NCI-H1417 (cell line): Measurements from ENCODE around the gene DCBLD2.
A peak's percentile ranks its signal among the peaks of the same experiment; 100 is the strongest.

Source experiments
- DNase-seq, 3 experiments: peaks; one replicate each; lab custom pipeline; 2025; lab: John Stamatoyannopoulos, UW

The DCBLD2 gene

DNA sequence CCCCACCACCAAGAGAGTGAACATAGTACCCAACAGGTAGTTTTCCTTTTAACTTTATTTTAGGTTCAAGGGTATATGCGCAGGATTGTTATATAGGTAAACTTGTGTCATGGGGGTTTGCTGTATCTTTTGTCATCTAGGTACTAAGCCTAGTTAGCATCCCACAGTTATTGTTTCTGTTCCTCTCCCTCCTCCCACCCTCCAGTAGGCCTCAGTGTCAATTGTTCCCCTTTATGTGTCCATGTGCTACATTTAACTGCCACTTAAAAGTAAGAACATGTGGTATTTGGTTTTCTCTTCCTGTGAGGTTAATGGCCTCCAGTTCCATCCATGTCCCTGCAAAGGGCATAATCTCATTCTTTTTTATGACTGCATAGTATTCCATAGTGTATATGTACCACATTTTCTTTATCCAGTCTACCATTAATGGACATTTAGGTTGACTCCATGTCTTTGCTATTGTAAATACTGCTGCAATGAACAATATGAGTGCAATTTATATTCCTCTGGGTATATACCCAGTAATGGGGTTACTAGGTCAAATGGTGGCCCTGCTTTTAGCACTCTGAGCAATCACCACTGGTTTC, 72.2 kb downstream of the DCBLD2 start:
- no peak for DNase-seq

DNA sequence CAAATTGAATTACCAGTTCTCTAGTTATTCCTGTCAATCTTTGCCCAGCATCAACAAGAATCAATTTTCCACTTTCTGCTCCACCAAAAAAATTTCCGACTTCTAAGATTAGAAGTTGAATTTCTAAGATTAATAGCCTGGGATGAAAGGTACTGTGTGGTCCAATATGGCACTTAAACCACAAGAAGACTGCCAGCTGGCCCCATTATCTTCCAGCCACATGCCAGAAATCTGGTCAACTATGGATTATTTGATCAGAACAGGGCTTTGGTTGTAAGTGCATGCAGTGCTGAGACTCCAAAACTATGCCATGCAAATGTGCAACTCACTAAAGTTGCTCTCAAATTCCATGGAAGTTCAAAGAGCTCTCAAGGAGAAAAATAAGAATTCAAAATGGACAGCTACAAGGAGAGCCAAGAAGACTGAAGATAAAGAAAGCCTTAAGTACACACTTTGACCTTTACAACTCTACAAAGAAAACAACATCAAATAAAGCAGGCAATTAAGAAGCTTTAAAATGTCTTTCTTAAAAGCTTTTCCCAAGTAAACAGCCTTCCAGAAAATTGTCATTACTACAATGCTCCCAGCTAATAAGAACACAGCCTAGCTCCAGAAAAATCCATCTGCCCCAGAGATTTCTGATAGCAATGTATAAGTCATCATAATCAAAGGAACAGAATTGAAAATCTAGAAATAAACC, 74.1 kb downstream of the DCBLD2 start:
- DNase-seq = no peak

DNA sequence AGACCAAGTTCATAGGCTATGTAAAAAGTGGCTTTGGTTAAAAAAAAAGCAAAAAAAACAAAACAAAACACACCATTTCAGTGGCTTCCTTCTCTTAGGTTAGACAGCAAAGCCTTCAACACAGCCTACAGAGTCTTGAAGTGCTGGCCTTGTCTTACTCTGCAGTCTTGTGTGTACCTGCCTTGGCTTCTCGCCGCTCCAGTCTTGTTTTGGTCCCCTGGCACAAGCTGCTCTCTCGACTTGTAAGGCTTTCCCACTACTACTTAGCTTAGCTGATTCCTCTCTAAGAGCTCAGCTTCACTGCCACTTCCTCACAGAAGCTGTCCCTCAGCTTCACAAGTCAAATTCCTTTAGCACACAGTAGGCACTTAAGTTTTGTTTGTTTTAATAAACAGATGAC, 75.4 kb downstream of the DCBLD2 start:
- DNase-seq = no peak

DNA sequence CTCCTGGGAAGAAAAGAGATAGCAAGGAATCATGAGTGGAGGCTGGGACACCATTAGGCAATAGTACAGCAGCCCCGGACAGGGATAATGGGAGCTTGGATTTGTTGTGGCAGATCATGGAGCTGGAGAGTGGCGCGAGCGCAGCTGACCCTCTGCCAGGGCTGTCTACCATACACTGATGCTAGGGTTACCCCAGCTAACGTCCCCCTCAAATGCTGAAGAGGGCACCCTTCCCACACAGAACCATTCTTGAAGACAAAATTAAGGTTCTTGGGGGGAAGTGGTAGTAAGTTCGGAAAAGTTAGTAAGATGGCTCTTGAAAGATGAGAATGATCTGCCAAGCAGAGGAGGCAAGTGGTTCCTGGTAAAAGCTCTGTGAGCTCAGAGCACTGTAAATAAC, 77.2 kb downstream of the DCBLD2 start:
- DNase-seq = no peak

DNA sequence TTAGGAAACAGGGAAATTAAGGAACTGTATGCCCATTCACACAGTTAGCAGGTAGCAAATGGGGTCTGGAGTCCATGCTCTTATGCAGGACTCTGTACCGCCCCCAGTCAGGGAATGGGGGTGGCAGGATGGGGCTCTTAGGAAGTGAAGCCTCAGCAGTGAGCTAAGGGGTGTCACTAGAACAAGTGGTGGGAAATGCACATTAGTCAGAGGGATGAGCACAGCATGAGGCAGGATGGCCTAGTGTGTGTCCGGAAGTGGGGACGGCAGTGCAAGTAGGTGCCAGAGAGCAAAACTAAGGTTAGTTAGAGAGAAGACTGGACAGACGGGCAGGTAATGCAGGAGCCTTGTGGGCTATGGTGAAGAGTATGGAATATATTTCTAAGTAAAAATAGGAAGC, 77.7 kb downstream of the DCBLD2 start:
- no peak for DNase-seq

DNA sequence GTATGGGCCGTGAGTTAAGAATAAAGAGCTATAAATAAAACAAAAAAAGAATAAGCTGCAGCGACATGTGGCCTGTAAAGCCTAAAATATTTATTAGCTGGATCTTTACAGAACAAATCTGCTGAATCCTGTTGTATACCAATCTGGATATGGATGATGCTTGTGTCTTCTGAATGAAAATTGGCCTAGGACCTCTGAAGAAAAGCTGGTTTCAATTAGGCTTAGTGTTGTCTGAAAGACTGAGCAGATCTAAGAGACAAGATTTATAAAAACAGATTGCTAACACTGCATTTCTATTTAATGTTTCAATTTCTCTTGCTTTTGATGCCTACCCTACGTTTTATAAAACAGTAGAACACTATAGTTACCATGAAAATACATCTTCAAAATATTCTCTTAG, 80.4 kb downstream of the DCBLD2 start:
- no peak for DNase-seq

DNA sequence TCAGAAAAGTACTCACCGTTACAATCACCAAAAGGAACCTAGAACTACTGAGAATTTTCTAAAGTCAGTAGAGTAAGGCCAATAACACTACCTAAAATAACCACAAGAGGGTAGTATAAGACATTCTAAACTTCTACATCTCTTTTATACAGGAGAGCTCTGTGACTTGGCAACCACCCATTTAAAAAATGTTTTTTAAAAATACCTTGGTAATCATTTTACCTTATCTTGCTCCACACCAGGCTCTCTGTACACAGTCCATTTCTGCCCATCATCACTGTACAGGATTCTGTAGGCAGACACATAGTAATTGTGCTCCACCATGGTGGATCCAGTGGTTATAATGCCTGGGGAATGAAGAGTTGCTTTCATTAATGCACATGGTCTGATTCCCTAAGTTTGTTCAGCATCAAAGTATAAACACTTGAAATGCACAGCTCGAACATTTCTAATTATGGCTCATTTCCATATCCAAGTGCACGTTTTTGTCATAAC, 83.9 kb downstream of the DCBLD2 start:
- peak; percentile 26 to 68 (median 48) for DNase-seq

DNA sequence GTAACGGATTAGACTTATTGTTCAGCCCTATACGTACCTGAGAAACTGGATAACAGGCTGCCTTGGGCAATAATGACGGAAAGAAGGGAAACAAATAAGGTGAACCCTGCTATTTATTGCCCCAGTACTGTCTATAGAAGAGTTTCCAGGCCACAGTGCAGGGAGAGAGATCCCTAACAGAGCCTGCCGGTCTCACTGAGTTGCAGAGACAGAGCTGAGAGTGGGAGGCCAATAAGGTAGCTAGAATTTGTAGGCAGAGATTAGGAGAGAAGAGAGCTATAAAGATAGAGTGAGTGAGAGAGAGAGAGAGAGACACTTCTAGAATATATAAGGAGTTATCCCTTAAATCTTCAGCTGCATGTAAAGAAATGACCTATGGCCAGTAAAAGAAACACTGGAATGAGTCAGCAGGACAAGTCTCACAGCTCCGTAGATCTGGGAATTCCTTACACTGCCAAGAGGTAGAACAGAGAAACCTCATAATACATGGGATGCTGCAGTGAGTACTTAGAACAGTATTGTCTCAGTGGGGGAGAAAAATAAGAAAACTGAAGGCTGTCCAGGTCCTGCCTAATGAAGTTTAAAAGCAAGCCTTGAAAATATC, 86.6 kb downstream of the DCBLD2 start:
- DNase-seq = no peak

DNA sequence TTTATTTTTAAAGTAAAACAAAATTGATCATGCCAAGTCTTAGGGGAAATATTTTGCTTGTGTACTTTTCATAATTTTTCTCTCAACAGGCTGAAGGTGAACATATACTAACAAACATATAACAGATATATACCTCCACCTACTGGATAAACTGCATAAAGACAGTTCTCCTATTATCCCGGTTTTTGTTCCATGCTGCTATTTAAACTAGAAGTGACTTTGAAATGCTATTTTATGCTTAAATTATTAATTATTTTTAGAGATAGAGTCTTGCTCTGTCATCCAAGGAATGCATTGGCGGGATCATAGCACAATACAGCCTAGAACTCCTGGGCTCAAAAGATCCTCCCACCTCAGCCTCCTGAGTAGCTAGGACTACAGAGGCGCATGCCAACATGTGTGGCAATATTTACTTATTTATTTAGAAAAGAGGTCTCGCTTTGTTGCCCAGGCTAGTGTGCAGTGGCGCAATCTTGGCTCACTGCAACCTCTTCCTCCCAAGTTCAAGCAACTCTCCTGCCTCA, 88.6 kb downstream of the DCBLD2 start:
- peak in 2 of 3 experiments; percentile 31 to 49 for DNase-seq

DNA sequence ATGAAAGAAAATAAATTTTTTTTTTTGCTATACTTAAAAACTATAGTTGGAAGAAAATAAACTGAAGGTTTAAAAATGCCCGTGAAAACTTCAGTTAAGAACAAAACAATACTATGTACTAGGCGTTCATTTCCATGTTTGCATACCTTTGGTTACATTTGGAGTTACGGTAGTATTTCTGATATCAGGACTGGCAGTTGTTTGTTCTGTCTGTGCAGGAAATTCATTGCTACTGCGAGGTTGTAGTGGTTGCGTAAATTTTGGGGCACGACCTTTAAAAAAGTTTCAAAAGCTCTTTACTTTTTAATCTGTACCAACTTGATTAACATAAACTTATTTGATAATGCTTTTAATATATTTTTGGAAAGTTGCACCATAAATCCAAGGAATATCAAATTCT, 90.4 kb downstream of the DCBLD2 start:
- DNase-seq = no peak

DNA sequence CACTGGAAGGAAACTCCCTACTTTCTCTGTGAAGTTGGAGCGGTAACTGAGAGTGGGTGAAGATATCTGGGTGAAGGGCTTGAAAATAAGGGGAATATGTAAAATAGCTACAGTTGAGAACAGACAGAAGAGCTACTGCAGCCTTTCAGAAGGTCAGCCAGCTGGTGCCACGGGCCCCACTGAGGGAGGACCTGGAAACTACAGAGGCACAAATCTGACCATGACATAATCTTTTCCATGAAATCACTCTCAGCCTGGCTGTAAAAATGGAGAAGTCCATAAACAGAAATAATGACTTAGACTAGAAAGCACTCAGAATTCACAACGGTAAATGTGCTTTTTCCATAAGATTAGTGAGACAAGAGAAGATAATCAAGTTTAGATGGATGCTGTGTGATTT, 91.9 kb downstream of the DCBLD2 start:
- DNase-seq = no peak

DNA sequence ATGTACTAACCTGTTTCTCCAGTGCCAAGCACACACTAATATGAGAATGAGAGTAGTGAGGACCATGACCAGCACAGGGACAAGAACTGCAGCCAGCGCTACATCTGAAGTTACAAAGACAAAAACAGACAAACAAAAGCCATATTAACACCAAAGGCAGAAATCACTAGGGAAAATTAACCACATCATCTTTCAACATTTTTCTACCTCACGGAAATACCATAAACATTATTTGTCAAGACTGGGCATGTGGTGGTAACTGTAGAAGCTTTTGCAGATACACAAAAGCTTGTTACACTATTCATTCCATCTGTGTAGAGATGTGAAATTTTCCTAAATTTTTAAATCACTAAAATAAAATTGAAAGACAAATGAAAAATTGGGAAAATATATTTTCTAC, 93.4 kb downstream of the DCBLD2 start:
- DNase-seq = no peak

DNA sequence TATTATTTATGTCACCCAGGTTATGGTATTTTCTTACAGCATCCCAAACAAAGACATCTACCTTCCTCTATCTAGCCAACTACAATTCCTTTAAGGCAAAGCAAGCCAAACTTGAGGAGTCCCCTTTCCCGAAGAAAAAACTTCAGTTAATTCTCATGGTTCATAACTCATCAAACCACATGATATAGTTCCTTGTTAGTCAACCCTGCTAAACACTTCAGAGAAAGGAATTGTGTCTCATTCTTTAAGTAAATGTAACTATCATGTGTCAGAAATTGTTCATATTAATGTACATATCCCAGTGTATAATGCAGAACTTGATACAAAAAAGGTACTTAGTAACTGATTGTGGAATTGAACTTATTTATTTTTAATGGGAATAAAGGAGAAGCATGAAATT, 93.9 kb downstream of the DCBLD2 start:
- no peak for DNase-seq

DNA sequence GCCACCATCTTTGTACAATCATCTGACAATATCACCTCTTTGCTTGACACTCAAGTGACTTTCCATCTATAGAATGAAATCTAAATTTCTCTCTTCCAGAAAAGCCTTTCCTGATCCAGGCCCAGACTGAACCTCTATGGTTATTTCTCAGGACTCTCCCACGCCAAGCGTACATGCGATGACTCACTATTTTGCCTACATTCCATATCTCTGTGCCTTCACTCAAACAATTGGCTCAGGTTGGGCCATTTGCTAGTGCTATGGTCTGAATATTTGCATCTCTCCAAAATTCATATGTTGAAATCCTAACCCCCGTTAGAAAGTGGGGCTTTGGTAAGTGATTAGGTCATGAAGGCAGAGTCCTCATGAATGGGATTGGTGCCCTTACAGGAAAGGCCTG, 94.5 kb downstream of the DCBLD2 start:
- no peak for DNase-seq

DNA sequence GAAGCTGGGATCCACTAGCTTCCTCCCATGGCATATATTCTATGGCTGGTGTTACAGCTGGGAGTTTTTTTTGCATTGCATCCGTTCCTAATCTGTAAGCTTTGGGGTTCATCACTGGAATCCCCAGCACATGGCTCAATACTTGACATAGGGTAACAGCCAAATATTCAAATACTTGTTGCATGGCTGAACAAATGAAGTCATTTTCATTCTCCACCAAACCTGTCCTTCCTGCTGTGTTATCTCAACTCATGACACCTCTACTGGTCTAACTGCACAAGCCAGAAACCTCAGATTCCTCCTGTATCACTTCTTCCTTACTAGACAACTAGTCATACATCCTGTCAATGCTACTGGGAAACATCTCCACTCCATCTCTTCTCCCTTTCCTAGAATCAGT, 95.0 kb downstream of the DCBLD2 start:
- no peak for DNase-seq

DNA sequence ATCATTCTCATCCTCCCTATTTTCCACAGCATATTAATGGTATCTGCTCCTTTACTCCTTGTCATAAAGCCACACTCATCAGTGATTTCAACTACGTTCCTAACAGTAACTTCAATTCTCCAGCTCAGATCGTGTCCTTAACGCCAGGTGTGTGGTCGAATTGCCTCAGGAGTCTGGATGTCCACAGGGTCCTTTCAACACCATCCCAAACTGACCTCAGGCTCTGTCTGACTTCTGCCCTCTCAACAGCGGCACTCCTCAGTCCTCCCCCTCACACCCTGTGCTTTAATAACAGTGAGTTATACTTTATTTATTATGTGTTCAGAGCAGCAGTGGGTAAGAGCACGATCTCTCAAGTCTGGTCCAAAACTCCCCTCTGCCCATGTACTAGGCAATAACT, 95.9 kb downstream of the DCBLD2 start:
- no peak for DNase-seq

DNA sequence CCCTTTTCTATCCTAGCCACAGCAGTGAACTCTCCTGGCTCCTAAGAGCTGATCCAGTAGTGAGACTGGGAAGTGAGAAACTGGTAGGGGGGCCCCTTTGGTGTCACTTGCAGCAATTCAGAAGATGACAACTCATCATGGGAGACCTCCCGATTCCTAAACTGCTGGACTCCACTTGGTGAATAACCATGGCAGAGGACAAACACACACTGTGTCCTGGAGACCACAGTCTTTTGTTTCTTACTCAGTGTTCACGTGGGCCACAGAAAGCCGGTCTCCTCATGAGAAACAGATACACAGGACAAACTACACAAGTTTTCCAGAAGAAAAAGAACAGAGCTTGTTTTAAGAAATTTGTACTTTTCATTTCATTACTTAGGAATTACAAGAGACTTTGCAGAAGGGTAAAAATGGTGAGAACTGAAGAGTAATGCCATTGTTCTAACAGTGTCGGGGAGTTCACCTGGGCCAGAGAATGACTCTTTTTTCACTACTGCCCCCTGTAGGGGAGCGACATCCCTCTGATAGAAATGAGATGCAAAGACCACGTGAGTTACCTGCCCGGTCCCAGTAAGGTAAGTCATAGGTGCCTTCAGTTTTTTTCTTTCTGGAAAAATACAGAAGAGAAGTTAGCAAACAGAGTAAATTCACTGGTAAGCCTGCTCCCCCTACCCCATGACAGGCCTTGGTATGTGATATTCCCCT, 100.3 kb downstream of the DCBLD2 start:
- no peak for DNase-seq

DNA sequence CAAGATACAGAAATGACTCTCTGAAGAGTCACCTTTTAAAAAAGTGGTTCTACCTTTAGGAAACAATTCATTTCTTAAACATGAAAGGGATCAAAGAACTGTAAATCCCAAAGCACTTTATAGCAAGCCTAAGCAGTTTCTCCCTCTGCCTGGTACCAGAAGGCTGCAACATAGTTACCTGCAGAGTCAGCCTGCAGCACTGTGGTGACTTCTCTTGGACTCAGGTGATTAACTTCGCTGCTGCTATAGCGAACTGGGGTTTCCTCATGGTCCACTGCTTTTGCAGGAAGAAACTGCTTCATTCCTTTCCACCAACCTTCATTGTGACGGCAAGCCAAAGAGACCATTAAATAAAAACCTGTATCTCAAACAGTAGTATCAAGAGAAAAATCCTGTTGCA, 101.1 kb downstream of the DCBLD2 start:
- DNase-seq = no peak

DNA sequence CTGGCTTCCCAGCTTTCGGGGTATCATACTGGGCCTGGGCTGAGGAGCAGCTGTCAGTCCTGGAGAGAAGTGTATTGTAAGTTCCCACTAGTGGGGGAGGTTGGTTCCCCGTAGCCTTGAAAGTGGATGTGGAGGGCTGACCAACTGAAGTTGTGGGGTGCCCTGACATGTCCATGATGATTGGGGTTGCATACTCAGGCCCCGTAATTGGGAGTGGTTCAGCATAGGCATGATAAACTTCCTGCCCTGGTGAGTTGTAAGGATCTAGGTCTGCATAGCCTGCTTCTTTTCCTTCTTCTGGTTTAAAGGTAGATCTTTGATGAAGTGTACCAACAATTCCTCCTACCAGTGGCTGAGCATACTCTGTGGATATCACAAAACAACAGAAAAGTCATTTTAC, 102.0 kb downstream of the DCBLD2 start:
- DNase-seq = no peak

DNA sequence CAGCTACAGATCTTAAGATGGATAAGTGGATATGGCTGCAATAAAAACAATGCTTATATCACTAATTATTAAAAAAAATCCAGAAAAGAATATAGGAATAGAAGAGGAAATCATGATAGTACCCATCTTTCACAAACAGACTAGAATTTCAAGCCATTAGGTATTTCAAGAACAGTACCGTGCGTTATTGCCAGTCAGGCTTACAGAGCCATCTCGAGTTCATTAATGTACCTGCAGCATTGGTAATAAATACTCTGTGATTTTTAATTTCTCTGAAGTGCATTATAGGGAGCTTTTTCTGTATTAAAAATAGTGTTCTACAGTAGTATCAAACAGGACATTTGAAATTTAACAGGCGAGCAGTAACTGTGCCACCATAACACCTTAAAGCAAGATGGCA, 102.7 kb downstream of the DCBLD2 start:
- DNase-seq = no peak

DNA sequence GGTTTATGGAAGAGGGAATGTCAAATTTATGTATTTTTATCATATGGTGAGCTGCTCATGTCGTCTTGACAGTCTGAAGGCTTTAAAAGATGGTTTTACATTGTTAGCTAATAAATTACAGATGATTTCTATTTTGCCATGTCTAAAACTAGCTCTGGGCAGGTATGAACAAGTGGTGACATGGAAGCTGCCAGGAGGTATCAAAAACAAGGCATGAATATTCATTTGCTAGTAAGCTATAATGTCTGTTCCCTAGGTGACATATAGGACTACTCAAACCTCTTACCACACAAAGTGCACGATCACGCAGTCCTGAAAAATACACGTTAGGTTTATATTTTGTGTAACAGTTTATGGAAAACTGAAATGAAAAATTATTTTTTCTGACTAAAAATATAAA, 103.6 kb downstream of the DCBLD2 start:
- DNase-seq = no peak

DNA sequence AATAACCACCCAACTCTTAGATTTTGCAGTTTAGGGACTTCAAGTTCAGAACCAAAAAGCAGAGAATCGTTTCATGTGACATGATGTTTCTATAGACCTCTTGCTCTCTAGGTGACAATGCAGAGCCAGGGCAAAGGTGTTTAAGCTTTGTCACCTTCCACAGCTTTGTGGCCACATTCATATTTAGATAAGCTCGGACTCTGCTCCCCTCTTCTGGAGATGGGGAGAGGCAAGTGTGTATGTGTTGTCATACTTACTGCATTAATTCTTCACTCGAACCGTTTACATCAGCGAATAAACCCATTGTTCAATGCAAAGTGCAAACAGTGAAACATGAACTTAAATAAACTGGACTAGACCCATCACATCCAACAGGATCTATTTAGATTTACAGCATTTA, 105.2 kb downstream of the DCBLD2 start:
- DNase-seq = no peak

DNA sequence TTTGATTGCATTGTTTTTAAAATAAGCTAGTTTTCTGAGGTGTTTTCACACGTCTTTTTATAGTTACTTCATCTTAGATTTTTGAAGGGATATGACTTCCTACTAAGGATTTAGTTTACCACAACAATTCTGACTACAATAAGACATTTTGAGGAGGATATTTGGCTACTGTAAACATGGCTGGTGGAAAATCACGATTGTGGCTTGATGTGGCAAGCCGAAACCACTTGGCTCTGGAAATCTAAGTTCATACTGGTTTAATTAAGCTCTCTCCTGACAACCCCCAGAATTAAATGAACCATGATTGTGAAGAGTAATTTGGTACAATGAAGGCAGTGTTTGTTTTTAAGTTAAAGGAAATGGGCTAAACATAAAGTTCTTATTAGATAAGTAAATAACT, 107.5 kb downstream of the DCBLD2 start:
- DNase-seq = no peak
